Inferior parietal cortex (tissue), 1 donor: Measurements from ENCODE around the gene KCTD19.

ENCODE experiments used
- DNase-seq: peaks from one replicate; pipeline ENCODE4 v3.0.0-alpha.2; 2016; ENCODE audit errors: extremely low spot score

Gene KCTD19

DNA sequence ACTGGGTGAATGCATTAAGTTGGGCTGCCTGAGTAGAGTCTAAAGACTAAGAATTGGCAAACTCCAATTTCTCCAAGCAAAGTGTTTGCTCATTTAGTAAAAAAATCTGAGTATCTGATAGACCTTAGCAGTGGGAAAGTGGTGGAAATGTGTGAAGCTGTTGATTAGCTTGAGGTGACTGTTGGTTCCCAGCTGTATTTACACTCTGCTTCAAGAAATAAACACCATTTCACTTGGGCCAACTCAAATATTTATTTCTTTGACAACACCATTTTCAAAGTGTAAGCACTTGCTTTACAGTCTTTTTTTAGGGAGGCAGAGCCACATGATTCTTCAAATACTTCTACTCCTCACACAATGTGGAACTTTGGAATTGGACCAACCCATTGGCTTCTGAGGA is 8.7 kb downstream of the KCTD19 start:
- DNase-seq, result no peak

DNA sequence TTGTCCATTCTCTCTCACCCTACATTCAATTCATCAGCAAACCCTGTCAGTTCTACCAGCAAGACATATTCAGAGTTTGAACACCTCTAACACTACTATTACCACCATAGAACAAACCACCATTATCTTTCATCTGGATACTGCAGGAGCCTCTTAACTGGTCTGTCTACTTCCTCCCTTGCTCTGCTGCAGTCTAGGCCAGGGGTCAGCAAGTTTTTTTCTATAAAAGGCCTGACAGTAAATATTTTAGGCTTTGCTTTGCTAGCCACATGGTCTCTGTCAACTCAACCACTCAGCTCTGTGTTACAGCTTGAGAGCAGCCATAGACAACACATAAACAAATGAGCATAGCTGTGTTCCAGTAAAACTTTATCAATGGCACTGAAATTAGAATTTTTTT is 13.8 kb downstream of the KCTD19 start:
- no peak for DNase-seq

DNA sequence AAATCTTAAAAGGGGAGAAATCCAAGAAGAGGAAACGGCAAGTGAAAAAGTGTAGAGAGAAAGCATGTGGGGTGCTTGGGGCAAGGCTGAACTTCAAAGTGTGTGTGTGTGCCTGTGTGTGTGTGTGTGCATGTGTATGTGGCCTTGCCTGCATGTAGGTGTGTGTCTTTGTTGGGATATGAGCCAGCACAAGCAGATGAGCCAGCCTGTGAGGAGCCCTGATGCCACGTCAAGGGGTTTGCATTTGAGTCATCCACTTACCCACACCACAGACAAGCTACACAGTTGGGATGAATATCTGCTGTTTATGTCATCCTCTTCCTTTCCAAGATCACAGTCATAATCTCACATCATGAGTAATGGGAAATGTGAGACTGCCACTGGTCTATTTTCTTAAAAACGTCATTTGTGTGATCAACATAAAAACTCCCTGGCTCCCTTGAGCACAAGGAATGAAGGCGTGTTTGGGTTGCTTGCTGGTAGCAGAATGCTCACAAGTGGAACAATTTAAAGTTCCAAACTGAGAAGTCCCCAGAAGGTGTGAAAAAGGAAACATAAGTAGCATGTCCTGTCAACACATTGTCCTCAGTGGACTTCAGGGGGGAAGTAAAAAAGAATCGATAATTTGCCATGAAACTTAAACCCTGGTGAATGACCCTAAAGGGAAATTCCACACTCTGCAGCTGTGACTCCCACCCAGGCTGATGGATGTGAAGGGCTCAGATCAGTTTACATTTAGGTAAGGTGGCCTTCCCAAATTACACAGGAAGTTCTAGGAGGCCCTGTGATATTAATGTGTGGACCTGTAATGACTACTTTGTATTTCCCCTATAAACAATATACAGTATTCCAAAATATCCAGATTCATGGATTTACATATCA is 14.7 kb downstream of the KCTD19 start:
- DNase-seq, result peak; percentile 34

DNA sequence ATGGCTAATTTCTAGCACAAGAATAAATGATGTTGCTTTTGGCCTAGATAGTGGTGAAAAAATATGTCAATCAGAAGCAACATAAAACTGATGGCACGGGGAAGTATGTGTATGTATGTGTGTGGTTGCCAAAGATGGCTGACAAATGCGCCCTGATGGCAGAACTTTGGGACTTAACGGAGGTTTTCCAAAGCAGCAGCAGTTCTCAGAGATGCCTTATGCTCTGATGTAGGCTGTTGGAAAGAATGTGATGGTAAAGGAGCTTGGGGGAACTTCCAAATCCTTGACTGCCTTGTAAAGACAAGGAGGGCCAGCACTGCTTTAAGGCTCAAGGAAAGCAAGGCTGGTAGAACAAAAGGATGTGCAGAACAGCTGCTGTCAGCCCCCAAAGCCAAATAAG is 16.0 kb downstream of the KCTD19 start:
- DNase-seq, result no peak

DNA sequence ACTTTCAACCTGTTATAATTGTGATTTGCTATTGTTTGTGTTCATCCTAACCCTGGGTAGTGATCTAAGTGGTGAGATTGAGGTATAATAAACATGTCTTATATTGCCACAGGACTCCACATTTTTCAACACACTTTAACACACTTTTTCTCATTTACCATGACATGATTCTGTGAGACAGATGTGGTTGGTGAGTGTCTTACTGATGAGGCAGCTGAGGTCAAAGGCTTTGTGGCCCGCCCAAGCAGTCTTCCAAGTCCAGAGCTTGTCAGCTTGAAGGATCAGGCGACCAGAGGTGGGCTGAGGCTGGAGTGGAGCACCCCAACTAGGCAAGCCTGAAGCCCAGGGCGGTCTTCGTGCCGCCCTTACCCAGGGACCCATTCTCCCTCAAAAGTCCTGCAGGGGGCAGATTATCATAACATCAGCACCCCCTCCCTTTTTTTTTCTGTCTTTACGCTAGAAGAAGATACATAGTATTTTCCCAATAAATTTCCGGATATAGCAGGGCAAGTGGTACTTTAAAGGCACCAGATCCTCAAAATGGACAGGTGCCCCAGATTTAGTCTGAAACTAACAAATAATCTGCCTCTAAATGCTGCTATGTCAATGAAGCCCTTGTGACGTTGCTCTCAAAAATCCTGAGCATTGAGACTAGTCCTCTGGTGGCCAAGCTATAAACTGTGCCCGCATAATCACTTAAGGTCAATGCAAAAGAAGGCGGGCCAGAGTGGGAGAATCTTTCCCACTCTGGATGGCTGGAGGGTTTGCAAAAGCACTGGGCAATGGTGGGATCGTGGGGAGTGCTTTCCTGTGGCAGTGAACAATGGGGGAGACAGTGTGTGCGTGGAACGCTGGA is 21.1 kb downstream of the KCTD19 start:
- DNase-seq, result no peak

DNA sequence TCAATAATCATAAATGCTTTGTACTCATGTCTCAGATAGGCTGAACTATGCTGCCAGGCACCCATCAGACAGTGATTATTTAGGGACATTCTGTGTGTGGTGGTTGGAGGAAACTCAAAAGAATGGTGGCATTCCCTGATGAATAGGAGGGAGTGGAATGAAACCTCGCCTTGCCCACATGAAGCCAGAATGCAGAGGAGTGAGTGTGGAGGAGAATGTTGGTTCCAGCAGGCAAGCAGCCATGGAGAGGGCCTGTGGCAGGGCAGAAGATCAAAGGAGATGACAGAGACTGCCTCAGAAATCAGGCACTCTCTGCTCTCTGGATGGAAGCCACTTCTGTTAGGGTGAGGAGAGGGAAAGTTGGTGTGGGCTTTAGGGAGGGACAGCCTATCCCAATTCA is 22.5 kb downstream of the KCTD19 start:
- no peak for DNase-seq

DNA sequence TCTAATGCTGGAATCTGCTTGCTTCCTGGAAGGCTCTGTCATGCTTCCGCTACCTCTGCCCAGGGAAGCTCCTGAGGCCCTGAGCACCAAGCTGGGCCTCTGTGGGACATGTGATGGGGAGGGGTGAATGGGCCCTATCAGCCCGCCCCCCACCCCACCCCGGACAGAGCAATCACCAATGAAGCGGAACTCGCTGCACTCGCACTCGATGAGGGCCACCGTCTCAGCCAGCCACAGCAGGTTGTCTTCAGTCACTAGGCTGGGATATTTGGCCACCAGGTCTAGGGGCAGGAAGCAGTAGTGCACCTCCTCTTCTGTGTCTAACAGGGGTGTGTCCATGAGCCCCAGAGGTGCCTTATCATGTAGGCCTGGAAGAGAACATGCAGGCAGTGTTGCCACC is 23.6 kb downstream of the KCTD19 start:
- no peak for DNase-seq

DNA sequence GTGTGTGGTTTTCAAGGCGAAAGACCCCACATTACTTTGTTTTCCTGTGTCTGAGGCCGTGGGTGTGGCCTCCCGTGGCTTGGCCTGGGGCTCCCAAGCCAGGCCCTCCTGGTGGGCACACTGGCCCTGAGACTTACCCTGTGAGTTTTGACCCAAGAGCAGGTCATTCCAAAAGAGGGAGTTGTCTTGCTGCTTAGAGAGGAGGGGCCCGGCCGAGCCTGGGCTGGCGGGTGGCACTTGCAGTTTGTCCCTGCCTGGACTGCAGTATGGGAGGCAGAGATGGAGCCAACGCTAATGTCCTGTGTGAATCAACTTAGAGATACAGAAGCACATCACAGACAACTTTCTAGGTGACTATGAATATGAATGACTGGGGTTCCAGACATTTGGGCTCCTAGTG is 24.5 kb downstream of the KCTD19 start:
- DNase-seq, result no peak

DNA sequence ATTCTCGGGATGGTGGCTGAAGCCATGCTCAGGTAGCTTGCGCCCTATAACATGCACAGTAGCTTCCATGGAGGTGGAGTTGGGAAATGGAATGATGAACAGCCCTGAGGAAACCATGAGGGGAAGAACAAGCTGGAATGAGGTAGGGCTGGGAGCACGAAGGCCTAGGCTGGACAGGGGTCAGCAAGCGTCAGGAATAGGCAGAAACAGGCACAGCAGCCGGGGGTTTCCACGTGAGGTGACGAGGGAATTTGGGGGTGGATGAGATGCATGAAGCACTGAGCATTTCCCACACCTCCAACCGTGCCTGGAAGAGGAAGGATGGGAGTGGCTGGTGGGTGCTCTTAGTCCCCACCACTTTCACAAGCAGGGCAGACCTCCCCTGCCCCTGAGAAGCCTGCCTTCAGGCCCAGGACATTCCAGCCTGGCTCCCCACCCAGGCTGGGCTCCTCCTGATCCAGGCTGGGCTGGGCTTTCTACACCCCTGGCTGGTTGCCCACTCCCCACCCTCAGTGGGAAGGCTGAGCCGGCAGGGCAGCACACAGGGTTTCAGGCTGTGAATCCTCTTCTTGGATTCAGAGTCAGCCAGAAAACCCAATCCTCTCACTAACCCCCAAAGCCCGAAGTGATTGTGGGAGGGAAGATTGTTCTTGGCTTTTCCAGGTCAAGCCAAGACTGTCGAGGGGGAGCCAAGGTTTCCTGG is 25.3 kb downstream of the KCTD19 start:
- DNase-seq, result no peak

DNA sequence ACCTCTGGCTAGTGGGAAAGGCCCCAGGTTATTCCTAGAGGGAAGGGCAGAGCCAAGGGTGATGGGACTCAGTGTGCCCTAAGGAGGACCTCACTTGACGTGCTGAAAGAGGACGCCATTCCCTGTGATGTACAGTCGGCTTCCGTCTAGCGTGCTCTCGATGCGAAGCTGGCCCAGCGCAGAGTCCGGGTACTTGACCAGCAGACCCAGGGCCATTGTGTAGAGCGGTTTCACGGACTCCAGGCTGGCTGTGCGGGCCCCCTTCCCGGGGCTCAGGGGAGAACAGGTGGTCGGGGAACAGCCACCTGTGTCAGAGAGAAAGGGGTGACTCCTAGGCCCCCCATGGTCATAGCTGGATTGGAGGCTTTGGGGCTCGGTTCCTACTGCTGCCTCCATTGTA is 27.3 kb downstream of the KCTD19 start:
- DNase-seq, result no peak

DNA sequence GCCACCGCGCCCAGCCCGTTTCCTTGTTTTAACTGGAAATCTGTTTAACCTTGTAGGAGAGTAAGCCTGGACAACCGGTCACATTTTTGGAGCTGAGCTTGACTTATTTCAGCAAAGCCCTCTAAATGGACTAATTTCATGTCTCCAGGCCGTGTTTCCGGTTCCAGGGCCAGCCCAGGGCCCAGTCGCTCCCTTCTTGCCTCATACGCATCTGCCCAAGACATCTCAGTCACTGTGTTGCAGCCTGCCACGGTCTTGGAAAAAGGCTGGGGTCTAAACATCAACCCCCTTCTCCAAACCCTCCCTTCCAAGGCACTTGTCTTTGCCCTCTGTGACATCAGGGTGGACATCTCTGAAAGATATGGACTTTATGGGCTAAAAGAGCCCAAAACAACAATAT is 28.3 kb downstream of the KCTD19 start:
- DNase-seq, result no peak

DNA sequence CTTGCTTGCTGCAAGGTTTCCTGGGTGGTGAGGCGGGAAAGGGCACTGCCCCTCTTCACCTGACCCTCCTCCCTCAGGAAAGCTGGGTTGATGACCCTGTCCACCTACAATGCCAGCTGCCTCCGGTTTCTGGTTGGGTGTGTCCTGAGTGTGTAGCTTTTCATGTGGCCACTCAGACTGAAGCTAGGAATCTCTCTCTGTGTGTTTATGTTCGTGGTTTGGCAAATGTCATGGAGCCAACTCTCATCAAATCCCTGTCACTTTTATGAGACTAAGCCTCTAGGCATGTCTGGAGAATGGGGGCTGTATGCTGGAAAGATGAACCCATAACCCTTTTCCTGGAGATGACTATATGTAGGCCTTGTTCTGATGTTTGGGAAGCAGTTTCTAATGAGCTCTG is 30.1 kb downstream of the KCTD19 start:
- DNase-seq, result no peak

DNA sequence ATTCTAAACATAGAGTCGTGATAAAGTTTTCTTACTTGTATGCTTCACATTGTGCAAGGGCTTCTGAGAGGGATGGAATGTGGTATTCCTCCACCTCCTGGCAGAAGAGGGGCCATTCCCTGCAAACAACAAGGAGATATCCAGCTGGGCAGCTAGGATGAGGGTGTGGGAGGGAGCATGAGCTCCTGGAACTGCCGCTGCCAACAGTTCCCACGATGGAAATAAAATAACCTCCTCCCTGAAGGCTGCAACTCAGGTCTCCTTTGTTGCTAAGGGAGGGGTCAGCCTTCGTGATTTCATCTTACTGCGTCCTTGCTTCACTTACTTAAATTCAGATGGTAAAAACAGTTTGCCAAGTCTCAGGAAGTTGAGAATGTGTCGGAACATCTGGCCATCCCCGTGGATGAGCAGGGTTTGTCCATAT is 31.6 kb downstream of the KCTD19 start:
- DNase-seq, result no peak

DNA sequence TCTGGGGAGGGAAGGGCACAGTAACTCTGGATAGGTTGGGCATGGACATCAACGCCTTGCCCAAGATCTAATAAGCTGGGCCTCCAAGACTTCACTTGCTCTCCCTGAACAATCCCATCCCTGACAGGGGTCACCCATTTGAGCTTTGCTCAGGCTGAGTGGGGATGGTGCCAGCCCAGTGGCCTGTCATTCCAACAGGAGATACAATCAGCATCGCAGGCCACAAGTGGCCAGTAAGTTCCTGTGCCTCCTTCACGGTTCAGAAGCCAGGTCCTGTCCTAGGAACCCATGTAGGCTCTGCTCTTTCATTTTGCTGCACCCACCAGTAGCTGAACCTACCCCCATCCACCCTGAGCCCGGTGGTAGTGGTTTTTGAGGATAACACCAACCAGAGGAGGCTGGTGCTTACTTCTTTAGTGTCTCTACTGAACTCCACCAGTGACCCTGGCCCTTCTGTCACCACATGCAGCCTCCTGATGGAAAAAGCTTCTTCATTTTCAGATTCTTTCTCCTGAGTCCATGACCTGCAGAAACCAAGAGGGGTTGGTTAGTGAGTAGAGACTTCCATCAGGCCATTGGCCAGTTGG is 32.3 kb downstream of the KCTD19 start:
- no peak for DNase-seq

DNA sequence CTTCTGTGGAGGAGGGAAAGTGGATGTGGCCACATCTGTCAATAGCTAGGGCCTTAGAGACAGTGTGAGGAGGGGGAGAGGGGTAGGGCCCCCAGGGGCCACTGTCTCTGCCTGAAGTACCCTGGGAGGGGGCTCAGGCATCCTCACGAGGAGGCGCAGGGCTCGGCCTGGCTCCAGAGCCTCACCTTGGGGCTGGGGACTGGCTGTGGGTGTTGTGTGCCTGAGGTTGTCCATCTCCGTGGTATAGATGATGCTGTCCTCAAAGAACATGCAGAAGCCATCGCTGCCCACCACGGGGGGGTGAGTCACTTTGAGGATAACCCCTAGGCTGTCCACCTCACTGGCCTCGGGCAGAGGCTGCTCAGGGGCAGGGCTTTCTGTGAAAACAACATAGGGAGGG is 35.1 kb downstream of the KCTD19 start:
- DNase-seq, result no peak

DNA sequence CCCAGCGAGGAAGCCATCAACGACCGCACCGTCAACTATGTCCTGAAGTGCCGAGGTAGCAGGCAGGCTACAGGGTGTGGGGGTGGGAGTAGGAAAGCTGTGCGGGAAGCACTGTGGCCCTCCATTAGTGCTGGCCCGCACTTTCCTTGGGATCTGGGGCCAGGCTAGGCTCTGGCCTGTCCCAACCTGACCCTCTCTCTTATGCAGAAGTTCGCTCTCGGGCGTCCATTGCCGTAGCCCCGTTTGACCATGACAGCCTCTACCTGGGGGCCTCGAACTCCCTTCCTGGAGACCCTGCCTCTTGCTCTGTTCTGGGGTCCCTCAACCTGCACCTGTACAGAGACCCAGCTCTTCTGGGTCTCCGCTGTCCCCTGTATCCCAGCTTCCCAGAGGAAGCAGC is 38.6 kb downstream of the KCTD19 start:
- DNase-seq, result no peak

DNA sequence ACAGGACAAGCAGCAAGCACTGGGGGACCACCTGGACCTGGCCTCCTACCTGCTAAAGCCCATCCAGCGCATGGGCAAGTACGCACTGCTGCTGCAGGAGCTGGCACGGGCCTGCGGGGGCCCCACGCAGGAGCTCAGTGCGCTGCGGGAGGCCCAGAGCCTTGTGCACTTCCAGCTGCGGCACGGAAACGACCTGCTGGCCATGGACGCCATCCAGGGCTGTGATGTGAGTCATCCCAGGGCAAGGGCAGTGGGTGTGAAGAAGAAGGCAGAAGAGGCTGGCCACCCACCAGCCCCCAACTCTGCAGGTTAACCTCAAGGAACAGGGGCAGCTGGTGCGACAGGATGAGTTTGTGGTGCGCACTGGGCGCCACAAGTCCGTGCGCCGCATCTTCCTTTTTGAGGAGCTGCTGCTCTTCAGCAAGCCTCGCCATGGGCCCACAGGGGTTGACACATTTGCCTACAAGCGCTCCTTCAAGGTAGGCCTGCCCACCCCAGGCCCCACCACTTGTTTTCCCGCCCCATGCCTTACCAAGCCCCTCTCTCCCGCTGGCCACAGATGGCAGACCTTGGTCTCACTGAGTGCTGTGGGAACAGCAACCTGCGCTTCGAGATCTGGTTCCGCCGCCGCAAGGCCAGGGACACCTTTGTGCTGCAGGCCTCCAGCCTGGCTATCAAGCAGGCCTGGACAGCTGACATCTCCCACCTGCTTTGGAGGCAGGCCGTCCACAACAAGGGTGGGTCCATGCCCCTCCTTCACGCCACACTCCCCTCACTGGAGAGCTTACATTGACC is 39.9 kb downstream of the KCTD19 start:
- DNase-seq, result no peak

DNA sequence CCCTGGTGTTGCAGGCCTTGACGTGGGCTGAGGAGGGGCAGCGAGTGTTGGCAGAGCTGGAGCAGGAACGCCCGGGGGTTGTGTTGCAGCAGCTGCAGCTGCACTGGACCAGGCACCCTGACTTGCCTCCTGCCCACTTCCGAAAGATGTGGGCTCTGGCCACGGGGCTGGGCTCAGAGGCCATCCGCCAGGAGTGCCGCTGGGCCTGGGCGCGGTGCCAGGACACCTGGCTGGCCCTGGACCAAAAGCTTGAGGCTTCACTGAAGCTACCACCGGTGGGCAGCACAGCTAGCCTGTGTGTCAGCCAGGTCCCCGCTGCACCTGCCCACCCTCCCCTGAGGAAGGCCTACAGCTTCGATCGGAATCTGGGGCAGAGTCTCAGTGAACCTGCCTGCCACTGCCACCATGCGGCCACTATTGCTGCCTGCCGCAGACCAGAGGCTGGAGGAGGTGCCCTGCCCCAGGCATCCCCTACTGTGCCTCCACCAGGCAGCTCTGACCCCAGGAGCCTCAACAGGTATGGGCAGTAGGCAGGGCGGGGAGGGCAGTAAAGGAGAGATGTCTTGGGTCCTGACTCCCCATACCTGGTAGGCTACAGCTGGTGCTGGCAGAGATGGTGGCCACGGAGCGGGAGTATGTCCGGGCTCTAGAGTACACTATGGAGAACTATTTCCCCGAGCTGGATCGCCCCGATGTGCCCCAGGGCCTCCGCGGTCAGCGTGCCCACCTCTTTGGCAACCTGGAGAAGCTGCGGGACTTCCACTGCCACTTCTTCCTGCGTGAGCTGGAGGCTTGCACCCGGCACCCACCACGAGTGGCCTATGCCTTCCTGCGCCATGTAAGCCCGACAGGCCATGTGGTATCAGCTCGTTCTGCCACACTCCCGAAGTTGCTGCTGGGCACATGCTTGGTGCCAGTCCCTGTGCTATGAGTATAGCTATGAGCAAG is 41.6 kb downstream of the KCTD19 start:
- DNase-seq, result no peak

DNA sequence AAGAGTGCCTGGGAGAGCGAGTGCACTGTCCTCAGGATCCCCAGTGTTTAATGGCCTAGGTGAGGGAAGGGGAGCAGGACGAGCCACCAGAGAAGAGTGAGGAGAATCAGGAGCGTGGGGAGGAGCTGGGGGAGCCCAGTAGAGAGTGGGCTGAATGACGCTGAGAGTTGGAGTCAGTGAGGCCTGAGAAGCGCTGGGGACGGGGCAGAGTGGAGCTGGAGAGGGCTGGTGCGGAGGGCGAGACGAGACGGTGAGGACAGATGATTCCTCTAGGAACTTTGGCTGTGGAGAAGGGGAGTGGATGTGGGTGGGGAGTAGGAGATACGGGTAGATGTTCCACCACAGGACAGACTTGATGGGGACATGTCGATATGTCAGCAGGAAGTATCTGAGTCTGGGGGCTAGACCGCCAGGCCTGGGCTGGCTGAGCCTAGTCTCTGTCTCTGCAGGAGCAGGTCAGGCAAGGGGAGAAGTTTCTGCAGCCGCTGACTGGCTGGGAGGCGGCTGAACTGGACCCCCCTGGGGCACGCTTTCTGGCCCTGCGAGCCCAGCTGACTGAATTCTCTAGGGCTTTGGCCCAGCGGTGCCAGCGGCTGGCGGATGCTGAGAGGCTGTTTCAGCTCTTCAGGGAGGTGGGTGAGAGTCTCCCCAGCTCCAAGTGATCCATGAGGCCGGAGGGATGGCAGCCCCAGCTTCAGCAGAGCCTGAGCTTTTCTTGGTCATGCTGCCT is 42.5 kb downstream of the KCTD19 start:
- DNase-seq, result no peak
